Erythroblast (primary cell): ENCODE measurements around the gene GPC5.
"Not testable (repeated sequence)": the region's sequence is repeated elsewhere in the genome, so short reads cannot be mapped to it uniquely, and the experiment has no call there.

Source experiments
- DNase-seq, 2 experiments: peaks; one replicate each; lab custom pipeline; 2025; lab: John Stamatoyannopoulos, UW
- GATA1 ChIP-seq: IDR thresholded peaks from 2 replicates; pipeline ENCODE4 v1.6.1; 2011; ENCODE audit warnings: low read depth, mild to moderate bottlenecking, control low read depth, low read length, moderate library complexity
- POLR2A ChIP-seq: IDR thresholded peaks from 2 replicates; pipeline ENCODE4 v1.6.1; 2011; ENCODE audit warnings: mild to moderate bottlenecking, low read length

Gene GPC5

DNA sequence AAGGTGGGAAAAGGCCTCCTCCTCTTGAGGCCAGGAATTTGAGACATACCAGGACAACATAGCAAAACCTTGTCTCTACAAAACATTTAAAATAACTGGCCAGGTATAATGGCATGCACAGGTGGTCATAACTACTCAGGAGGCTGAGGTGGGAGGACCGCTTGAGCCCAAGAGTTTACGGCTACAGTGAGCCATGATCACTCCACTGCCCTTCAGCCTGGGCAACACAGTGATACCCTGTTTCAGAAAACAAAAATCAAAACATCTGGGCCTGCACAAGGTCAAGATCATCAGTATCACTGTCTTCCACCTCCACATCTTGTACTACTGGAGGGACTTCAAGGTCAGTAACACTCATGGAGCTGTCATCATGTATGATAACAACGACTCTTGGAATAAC lies 1085.5 kb downstream of the GPC5 start:
- no peak for TF ChIP-seq GATA1
- TF ChIP-seq POLR2A: no peak
- DNase-seq: no peak

DNA sequence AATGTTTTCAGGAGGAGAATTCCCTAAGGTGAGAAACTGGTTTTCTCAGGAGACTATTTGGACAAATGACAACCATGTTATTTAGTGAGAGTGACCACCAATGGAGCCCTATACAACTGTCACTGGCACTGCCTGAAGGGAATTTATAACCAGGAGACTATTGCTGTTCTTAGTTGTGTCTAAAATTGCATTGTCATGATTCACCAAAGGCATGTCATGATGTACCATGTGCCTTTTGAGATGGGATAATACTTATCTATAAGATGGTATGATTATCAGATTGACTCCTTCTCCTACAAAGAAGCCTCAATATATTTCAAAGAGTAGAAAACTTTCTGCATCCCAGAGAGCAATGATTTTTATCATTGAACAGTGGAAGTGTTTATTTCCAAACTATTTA lies 1088.8 kb downstream of the GPC5 start:
- no peak for DNase-seq
- TF ChIP-seq GATA1 (no peak), POLR2A (no peak)

DNA sequence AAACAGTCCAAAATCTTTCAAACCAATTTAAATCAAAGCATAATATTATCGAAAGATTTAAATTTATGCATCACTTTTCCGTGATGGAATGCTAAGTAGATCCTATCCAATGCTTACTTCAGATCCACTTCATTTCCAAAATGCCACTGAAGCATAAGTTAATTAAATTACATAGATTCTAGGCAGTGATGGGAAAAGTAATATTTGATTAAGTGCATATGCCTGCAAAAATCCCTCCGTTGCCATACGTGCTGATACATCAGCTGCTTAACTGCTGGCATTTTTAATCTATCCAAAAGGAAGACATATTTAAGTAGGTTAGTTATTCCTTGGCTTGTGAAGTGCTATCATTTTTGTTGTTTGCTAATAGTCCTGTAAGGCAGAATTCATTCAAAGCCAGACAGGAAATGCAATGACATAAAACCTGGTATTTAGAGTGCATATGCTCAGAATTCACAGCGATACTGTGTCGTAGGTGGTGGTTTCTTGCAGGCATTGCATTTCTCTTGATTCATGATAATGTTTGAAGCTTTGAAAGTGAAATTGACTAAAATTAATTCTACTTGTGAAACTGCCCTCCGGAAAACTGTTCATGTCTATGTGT lies 1089.9 kb downstream of the GPC5 start:
- no peak for DNase-seq
- TF ChIP-seq GATA1 (no peak), POLR2A (no peak)

DNA sequence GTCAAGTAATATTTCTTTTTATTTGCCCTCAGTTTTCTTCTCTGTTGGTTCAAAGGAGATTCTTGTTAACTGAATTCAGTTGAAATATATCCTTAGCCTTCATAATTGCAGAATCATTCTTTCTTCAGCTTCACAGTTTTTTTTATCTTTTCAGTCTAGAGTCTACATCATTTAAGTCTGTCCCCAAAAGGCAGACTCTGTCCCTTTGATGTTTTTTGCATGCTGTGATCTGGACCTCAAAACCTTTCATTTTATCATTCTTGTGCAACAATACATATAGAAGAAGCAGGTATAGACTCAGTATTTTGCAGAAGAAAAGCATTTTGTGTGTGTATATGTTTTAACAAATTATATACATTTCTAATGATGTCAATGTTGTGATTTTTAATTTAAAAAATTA lies 1093.4 kb downstream of the GPC5 start:
- no peak for DNase-seq
- TF ChIP-seq POLR2A (no peak), GATA1 (no peak)

DNA sequence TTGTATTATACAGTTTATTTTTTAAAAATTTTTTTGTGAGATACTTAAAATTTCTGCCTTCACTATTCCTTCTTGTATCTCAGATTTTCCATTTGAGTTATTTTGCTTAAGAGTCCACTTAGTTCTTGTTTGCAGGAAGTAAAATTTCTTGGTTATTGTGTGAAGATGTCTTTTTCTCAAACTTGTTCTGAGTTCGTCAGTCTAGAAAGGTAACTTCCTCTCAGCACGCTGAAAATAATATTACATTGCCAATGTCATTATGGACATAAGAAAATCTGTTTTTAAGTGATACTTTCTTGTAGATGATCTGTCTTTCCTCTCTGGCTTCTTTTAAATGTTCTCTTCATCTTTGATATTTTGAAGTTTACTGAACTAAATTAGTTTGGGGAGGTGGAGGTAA lies 1096.5 kb downstream of the GPC5 start:
- TF ChIP-seq POLR2A: no peak
- TF ChIP-seq GATA1: no peak
- no peak for DNase-seq

DNA sequence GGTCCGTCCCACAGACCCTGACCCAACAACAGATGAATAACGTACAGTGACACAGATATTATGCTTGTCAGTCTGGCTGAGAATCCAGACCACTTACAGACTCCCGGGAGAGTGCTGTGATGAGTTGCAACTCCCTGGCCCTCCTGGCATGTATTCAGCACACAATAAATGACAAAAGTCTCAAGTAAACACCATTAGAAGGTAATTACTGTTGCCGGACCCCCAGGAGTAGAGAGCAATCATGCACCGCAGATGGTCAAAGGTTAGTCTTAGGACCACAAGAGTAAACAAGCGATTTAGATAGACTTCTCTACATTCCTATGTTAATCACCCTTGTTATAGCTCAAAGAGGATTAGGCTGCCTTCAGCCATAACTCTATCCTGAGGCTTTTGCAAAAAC lies 1101.8 kb downstream of the GPC5 start:
- DNase-seq: no peak
- TF ChIP-seq POLR2A: no peak
- TF ChIP-seq GATA1: no peak

DNA sequence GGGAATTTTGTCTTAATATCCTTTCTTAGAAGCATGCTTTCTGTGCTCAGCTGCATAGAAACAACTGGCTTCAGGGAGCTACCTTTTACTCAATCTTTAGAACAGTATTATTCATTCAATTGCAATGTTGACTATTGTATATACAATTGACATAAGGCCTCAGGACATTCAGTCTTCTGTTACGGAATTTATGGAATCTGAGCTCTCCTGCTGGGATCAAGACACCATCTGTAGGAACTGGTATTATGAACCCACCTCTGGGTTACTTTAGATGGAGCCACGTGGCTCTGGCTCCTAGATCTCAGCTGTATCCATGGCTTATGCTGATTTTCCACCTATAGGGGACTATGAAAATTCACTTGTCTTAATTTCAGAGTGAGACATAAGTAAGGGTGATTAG lies 1112.0 kb downstream of the GPC5 start:
- no peak for DNase-seq
- TF ChIP-seq GATA1: no peak
- no peak for TF ChIP-seq POLR2A

DNA sequence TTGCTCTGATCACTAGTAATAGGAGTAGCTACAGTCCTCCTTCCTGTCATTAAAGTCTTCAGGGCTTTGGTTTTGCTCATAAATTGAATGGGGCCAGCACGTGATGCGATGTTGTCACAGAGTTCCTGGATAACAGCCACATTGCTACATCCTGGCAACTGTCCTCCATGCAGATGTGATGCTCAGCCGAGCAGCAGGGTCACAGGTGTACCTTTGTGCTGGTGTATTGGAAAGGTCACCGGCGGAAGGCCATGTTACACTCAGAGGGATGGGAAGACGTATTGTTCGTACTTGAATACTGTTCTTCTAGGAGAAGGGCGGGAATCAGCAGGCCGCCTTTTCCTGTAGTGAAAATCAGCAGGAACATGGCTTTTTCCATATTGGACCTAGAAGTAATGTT lies 1114.4 kb downstream of the GPC5 start:
- TF ChIP-seq POLR2A (no peak), GATA1 (no peak)

DNA sequence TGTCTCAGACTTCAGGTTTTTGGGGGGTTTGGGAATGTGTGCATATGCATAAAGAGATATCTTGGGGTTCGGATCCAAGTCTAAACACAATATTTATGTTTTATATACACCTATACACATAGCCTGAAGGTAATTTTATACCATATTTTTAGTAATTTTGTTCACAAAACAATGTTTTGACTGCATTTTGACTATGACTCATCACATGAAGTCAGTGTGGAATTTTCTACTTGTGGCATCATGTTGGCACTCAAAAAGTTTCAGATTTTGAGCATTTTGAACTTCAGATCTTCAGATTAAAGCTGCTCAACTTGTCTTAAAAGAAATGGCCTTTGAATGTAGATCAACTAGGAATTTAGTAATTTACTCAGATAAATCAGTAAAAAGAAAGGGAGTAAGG lies 1115.3 kb downstream of the GPC5 start:
- TF ChIP-seq GATA1 (no peak), POLR2A (no peak)
- DNase-seq: no peak

More for the DNA sequence above, 1114.4 kb downstream of the GPC5 start:
- DNase-seq: no peak

DNA sequence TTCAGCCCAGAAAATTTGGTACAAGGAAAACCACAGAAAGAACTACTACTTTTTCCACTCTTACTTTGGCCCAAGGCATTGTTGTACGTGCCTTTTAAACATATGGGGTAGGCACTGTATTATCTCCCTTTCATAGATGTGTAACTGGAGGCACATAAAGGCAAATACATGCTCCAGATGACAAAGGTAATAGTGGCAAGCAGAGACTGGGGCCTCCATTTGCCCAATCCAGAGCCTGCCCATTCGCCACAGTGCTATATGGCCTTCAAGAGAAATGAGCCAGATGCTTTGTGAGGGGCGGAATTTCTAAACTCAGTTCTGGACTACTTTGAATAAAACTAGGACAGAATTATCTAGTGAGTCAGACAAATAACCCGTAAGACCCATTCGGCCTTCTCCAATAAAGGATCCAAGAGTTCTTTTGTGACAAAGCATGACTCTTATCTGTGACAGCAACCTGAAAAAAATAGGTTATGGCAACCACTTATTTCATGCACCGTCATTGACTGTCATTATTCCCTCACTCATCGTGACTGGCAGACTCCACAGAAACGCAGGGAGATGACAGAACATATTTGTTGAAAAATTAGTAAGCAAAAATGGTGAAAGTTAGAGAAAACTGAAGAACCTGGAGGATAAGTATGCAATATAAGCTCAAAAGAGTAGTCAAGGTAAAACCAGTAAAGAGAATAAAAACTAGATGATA lies 1116.2 kb downstream of the GPC5 start:
- no peak for DNase-seq
- no peak for TF ChIP-seq GATA1
- no peak for TF ChIP-seq POLR2A

DNA sequence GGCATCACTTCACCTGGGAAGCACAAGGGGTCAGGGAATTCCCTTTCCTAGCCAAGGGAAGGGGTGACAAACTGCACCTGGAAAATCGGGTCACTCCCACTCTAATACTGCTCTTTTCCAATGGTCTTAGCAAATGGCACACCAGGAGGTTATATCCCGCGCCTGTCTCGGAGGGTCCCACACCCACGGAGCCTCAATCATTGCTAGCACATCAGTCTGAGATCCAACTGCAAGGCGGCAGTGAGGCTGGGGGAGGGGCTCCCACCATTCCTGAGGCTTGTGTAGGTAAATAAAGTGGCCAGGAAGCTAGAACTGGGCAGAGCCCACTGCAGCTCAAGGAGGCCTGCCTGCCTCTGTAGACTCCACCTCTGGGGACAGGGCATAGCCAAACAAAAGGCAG lies 1118.5 kb downstream of the GPC5 start:
- not testable (repeated sequence) for DNase-seq

DNA sequence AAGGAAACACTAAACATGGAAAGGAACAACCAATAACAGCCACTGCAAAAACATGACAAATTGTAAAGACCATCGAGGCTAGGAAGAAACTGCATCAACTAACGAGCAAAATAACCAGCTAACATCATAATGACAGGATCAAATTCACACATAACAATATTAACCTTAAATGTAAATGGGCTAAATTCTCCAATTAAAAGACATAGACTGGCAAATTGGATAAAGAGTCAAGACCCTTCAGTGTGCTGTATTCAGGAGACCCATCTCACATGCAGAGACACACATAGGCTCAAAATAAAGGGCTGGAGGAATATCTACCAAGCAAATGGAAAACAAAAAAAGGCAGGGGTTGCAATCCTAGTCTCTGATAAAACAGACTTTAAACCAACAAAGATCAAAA lies 1120.2 kb downstream of the GPC5 start:
- DNase-seq: not testable (repeated sequence)

DNA sequence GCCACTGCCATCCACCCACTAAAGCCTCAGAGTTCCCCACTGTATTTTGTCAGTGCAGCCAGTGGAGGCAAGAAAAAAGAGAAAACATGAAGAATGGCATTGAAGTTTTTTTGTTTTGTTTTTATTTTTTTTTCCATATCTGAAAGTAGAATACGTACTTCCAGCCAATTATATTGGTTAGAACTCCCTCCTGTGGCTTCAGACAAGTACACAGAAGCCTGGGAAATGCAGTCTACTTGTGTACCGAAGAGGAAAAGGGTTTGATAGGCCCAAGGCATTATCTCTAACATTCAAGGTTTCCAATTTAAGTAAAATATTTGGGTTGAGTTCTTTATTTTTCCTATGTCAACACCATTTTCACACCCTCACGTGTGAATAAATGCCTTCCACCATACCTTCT lies 1131.9 kb downstream of the GPC5 start:
- no peak for TF ChIP-seq POLR2A
- no peak for TF ChIP-seq GATA1
- DNase-seq: no peak

DNA sequence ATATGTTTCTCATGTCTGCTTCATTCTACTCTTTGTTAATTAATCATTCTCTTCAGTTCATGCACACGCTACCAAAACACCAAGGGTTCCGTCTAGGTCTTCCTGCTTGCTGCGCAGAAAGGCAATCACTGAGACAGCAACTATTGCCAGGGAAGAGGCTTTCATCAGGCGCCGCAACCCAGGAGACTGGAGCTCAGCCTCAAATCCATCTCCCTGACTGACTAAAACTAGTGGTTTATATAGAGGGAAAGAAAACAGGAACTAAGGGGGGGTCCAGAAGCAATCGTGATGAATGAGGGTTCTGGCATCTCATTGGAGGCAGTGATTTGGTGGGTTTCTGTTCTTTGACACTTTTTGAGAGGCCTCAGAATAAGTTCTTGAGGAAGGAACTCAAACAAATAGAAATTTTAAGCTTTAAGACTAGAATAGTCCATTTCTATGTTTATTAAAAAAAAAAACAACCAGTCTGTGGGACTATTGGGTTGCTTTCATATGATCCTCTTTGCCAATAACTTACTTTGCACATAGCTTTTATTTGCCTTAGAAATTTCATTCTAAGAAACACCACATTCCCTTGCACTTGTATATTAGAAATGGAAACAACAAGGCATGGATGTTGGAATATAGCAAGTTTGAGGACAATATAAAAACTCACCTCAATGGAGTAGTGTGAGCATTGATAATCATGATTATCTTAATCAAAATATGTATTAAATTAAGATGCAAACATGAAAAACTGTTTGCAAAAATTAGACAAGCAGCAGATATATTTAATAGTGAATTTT lies 1137.0 kb downstream of the GPC5 start:
- no peak for DNase-seq
- TF ChIP-seq POLR2A (no peak), GATA1 (no peak)

DNA sequence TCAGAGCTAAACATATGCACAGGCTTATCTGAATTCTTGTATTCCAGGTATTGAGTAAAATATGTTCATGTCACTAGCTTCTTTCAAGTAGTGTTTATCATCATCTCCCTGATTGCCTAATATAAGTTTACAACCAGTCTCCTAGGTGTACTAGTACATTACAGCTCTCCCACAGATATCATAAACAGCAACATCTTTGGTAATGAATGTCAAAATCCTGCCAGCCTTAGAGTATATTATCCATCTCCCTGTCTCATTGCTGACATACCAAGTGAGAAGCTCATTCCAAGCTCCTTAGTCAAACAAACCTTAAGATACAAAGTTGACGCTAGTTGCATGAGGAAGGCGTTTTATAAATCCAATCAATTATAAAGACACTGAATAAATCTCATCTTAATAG lies 1139.0 kb downstream of the GPC5 start:
- DNase-seq: no peak
- TF ChIP-seq GATA1 (no peak), POLR2A (no peak)
